ENCODE measurements around the gene TBC1D3I.
"Not testable (repeated sequence)": the region's sequence is repeated elsewhere in the genome, so short reads cannot be mapped to it uniquely, and the experiment has no call there.

The TBC1D3I gene

GRCh38 chr17:36213695-36214094, 50.7 kb downstream of the TBC1D3I start:
- no peak for DNase-seq (ENCODE audit: low read depth in 2 of 2)
- TF ChIP-seq CTCF (IDR thresholded peaks at IDR 0.05; ENCODE audit: low read depth, low read length), result no peak
- no peak overlapping the region for H3K4me3 ChIP-seq (replicated peaks in 1 of 2; ENCODE audit: low read depth in 2 of 2, low read length in 2 of 2)

DNA sequence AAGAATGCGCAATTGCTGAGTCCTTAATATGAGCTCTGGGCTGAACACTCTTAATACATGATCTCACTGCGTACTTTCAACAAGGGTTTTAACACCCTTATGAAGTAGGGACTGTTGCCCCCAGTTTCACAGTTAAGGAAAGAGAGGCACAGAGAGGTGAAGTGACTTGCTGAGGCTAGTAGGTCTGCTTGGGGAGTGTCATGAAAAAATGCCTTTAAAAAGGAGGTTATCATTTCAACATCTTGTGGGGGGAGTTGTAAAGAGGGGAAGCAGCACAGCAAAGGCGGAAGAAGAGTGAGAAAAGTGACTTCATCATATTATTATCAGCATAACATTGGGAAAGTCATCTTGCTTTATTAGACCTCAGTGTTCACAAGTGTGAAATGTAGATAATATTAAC, 51.4 kb downstream of the TBC1D3I start:
- H3K4me3 ChIP-seq (replicated peaks in 1 of 2; ENCODE audit: low read depth in 2 of 2, low read length in 2 of 2), result no peak overlapping the region
- no peak for TF ChIP-seq CTCF (IDR thresholded peaks at IDR 0.05; ENCODE audit: low read depth, low read length)
- DNase-seq (ENCODE audit: low read depth in 2 of 2), result no peak

- TF ChIP-seq CTCF (IDR thresholded peaks at IDR 0.05; ENCODE audit: low read depth, low read length), result no peak
- DNase-seq (ENCODE audit: low read depth in 2 of 2), result no peak
- H3K4me3 ChIP-seq (replicated peaks in 1 of 2; ENCODE audit: low read depth in 2 of 2, low read length in 2 of 2), result no peak overlapping the region
Measured at GRCh38 chr17:36212272-36212605, 52.1 kb downstream of the TBC1D3I start.

DNA sequence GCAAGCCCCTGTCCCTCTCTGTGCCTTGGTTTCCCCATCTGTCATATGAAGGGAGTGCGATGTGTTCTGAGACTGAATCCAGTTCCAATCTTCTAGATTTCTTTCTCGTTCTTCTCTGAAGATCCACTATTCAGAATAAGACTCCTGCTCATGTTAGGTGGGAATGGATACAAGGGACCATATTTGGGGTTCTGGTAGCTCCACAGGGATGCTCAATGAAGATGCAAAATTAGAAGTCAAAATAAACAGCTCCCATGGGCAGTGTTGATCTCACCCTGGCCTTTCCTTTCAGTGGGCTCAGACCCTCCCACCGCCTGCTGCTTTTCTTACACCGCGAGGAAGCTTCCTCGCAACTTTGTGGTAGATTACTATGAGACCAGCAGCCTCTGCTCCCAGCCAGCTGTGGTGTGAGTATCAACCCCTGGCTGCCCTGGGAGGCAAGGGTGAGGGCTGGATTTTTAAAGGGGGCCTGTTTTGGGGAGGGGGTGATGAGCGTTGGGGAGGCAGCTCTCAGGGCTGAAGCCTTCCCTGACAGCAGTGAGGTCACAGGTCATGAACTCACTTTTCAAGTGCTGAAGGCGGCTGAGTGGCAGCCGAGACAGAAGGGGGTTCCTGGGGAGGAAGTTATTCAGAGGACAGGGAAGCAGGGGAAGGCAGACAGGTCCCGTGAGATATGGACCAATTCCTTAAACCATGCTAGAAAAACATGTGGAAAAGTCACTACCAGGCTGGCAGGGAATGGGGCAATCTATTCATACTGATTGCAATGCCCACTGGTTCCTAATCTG, 52.7 kb downstream of the TBC1D3I start:
- not testable (repeated sequence) for DNase-seq (ENCODE audit: low read depth in 2 of 2); H3K4me3 ChIP-seq (replicated peaks in 1 of 2; ENCODE audit: low read depth in 2 of 2, low read length in 2 of 2)

GRCh38 chr17:36210439-36211211, 53.7 kb downstream of the TBC1D3I start, which contains the start of gene CCL4L2:
TSS of gene CCL4L2 (plus strand) at chr17:36211063.
- not testable (repeated sequence) for DNase-seq (ENCODE audit: low read depth in 2 of 2); H3K4me3 ChIP-seq (replicated peaks in 1 of 2; ENCODE audit: low read depth in 2 of 2, low read length in 2 of 2)

- DNase-seq (ENCODE audit: low read depth in 2 of 2), result no peak
- H3K4me3 ChIP-seq (replicated peaks in 1 of 2; ENCODE audit: low read depth in 2 of 2, low read length in 2 of 2), result no peak overlapping the region
- no peak for TF ChIP-seq CTCF (IDR thresholded peaks at IDR 0.05; ENCODE audit: low read depth, low read length)
Measured at GRCh38 chr17:36209575-36209974, 54.8 kb downstream of the TBC1D3I start.

DNA sequence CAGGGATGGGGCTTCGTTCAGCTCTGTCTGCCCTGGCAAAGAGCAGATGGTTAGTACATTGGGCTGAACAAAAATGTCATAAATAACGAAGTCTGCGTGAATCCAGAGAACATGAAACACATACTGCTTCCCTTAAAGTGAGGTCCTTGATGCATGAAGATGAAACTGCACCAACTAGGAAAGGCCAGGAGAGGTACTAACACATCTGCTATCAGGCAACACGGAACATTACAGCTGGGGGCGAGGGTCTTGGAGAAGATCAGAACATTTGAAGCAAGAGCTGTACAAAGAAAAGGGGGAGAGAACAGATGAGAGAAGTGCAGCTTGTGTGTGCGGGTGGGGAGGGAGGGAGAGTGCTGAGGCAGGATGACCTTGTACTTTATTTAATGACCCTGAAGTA, 57.0 kb downstream of the TBC1D3I start:
- not testable (repeated sequence) for DNase-seq (ENCODE audit: low read depth in 2 of 2); H3K4me3 ChIP-seq (replicated peaks in 1 of 2; ENCODE audit: low read depth in 2 of 2, low read length in 2 of 2)

DNA sequence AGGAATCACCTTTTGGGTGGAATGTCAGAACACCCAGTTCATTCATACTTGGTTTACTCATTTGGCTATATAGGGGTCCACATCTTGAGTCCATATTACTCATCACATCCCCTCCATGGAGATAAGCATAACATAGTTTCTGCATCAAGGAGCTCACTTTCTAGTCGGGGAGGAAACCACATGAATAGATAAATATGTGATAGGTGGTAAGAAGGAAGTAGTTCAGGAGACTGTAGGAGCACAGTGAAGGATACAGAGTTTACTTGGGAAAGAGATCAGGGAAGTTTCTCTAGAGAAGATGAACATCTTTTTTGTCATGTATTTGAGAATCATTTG, 57.9 kb downstream of the TBC1D3I start:
- not testable (repeated sequence) for H3K4me3 ChIP-seq (replicated peaks in 1 of 2; ENCODE audit: low read depth in 2 of 2, low read length in 2 of 2); DNase-seq (ENCODE audit: low read depth in 2 of 2)
